ENCODE results near the gene KANSL1.

DNA sequence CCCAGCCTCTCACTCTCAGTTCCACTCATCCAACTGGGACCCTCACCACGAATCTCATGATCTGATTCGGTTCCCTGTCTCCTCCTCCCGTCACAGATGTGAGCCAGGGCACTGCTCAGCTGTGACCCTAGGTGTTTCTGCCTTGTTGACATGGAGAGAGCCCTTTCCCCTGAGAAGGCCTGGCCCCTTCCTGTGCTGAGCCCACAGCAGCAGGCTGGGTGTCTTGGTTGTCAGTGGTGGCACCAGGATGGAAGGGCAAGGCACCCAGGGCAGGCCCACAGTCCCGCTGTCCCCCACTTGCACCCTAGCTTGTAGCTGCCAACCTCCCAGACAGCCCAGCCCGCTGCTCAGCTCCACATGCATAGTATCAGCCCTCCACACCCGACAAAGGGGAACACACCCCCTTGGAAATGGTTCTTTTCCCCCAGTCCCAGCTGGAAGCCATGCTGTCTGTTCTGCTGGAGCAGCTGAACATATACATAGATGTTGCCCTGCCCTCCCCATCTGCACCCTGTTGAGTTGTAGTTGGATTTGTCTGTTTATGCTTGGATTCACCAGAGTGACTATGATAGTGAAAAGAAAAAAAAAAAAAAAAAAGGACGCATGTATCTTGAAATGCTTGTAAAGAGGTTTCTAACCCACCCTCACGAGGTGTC is 167.6 kb downstream of the KANSL1 start:
- TF ChIP-seq, protein P1, sequence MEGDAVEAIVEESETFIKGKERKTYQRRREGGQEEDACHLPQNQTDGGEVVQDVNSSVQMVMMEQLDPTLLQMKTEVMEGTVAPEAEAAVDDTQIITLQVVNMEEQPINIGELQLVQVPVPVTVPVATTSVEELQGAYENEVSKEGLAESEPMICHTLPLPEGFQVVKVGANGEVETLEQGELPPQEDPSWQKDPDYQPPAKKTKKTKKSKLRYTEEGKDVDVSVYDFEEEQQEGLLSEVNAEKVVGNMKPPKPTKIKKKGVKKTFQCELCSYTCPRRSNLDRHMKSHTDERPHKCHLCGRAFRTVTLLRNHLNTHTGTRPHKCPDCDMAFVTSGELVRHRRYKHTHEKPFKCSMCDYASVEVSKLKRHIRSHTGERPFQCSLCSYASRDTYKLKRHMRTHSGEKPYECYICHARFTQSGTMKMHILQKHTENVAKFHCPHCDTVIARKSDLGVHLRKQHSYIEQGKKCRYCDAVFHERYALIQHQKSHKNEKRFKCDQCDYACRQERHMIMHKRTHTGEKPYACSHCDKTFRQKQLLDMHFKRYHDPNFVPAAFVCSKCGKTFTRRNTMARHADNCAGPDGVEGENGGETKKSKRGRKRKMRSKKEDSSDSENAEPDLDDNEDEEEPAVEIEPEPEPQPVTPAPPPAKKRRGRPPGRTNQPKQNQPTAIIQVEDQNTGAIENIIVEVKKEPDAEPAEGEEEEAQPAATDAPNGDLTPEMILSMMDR (IDR thresholded peaks at IDR 0.05), result no peak
- no peak for TF ChIP-seq POLR2A (IDR thresholded peaks at IDR 0.05)
